CD4-positive, alpha-beta T cell treated with Interferon alpha-2 for 1 hour (primary cell): Measurements from ENCODE around the gene TMEM229B.
A peak's percentile ranks its signal among the peaks of the same experiment; 100 is the strongest.

Experiments
- DNase-seq, 2 donors: peaks; one replicate each; pipeline ENCODE4 v3.0.0-alpha.2; 2020 to 2022

Gene TMEM229B

DNA sequence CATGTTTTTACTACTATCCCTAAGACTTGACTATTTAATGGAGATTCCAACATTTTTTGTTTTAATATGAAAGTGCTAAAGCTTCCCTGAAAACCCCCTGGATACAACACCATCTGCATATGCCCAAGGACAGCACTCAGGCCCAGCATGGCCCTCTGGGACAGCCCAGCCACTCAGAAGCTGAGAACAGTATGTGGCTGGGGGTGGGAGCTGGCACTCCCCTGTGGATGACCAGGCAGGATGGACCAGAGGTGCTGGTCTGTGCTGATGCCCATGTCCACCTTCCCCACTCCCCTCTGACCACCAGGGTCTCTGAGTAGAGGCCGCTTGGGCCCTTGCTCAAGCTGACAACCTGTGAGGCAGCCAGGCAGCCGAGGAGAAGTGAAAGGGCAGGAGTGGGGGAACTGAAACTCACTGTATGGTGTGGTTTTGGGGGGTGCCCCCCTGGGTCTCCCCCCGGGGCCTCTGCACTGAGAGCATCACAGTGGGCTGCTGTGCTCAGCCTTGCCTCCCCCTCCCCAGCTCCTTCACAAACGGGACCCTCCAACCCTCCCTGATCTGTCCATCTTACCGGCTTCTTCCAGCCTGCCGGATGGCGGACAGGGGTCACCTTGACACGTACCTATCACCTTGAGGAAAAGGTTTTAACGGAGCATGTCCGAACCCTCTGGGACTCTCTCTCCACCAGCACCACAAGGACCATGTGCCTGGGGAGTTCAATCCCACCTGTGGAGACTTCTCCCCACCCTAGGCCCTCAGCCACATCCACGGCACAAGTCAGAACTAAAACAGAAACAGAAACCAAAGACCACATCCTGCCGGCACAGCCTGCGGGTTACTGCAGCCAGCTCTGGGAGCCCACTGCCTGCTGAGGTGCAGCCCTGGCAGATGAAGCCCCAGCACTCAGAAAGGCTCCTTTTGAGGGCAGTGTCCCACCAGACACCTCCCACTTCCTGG, at the start of gene TMEM229B:
Gene TMEM229B, minus strand, starts transcription at position 785 of the 957 bp plus-strand sequence. CDS start 14,798 bp downstream, outside the sequence.
- DNase-seq, result peak; percentile 78 to 85

DNA sequence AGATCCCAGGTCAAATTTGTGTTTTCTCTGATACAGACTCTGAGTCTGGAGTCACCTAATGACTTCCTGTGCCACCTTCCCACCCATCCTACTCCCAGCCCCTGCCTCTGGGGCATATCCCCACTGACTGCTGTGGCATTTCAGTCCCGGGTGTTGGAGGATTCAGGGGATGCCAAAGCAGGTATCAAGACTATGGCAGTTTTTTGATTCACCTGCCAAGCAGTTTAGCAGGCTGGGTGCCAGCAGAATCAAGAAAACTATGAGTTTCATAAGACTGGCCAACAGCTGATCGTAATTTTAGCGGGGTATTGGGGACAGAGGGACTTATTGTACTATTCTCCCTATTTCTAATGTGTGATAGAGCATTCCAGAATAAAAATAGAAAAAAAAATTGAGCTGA, 49.2 kb upstream of the TMEM229B start:
- no peak for DNase-seq

DNA sequence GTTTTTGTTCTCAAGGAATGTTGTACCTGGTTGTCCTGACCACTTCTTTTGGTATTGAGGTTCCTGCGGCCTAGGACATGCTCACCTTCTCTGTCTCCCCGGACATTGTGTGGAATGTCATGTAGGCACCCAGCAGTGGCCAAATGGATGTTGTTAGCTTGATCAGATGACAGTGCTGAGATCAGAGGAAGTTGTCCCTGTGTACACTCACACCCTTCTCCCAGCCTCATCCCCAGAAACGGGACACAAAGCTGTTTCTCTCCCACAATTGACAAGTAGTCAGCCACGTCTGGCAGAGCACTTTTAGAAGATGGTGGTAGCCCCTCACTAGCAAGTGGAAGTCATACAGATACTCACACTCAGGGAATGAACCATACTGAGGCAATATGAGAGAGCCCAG, 47.6 kb upstream of the TMEM229B start:
- no peak for DNase-seq

DNA sequence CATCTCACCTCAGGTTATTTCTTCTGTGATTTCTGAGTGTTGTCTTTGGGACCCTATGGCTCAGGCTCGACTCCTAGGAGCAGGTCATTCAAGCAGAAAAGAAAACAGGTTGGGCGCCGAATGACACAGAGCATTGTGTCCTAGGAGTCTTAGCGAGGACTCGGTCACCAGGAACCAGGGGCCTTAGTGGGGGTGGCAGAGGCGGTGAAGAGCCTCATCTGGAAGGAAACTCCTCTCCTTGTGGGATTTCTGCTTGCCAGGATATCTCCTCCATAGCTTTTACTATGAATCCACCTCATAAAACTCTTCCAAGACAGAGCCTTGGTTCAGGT, 45.2 kb upstream of the TMEM229B start:
- no peak for DNase-seq

DNA sequence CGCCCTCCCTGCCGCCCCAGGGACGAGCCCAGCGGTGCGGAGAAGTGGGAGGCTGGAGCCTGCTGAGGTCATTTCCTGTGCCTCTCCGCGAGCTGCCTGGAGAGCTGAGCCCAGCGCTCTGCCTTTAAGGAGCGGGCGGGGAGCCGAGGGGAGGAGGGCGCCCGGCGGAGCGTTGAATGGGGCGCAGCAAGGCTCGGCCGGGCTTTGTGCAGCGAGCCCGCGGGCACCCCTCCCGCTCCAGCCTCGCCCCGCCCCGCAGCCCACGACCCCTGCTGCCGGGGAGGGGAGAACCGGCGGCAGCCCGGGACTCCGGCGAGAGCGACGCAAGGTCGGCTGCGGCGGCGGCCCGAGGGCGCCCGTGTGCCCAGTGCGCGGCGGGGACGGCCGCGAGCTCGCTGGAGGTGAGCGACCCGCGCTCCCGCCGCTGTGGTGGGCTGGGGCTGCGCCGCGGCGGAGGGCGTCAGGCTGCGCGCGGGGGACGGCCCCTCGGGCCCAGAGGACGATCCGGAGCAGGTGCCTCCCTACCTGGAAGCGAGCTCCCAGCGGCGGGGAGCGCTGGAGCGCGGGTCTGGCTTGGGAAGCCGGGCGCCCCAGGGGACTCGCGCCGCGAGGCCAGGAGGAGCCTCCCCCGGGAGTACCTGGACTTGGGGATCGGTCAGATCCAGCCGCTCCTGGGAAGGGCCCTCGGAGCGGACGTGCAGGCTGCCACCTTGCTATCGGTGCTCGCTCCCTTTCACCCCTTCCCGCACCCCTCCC, 44.7 kb upstream of the TMEM229B start, which contains the start of gene PLEKHH1:
Gene PLEKHH1, plus strand, starts transcription at position 293 of the 756 bp plus-strand sequence. CDS start 8,578 bp downstream, outside the sequence.
- peak; percentile 34 to 52 for DNase-seq

DNA sequence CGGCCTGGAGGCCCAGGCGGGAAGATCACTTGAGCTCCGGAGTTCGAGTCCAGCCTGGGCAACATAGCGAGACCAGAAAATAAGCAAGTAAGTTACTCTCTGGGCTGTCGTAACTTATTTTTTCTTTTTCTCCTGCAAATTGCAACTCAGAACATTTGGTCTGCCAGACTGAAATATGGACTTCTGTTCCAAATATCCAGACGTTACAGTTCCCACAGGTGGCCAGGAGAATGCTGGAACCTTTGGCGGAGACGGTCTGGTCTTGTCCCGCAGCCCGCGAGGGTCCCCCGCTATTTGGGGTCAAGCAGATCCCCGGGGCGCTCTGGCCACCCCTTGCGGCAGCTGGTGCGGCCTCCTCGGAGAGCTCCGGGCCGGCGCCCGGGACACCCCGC, 44.1 kb upstream of the TMEM229B start:
- DNase-seq, result no peak

DNA sequence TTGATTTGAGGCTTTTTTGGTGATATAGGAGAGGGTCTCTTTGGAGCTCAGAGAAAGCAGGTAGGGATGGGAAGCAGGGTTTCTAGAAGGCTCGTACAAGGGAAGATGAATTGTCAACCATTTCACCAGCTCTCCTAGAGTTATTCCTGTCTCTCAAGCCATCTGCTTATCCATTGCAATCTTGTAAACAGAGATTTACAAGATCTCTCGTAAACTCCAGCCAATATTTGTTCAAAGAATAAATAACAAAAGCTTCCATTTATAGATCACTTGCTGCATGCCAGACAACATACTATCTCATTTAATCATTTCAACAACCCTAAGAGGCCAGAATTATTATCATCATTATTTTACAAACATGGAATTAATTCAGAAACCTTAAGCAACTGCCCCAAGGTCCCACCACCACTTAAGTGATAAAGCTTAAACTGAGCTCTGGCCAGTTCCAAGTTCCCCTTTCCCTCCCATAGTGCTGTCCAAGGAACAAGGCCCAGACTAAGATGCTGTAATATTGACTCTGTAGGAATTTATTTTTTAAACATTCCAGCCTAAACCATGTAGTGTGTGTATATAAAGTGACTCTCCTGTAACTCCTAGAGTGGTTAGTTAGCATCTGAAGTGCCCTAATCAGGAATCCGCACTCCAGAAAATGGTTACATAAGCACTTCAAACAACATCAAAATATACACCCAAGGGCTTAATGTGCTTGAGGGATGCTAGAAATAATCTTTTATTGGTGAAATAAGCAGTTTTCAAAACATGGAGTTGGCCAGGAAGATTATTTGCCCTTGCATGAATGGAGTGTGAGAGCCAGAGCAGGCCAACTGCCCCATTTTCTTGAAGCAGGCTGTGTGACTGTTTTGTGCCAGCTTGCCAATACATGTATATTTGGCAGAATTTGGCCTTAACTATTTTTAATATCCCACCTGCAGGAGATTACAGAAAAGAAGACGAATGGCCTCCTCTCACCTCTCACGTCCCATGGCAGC, 41.7 kb upstream of the TMEM229B start:
- DNase-seq, result no peak

DNA sequence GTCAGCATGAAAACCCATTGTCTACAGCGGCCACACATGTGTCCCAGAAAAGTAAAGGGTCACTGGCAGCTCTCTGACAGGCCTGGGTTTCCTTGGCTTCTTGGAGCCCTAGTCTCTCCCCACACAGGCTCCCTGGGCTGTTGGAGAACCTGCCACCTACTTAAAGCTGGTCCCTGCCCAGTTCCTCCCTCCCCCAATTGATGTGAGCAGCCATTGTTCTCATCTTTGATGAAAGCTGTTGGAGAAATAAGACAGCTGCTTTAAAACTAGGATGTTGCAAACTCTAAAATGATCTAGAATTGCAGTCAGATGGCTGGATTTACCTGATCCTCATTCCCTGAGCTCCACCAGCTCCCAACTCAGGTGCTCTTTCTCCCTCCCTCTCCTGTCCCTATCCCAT, 39.8 kb upstream of the TMEM229B start:
- no peak for DNase-seq

DNA sequence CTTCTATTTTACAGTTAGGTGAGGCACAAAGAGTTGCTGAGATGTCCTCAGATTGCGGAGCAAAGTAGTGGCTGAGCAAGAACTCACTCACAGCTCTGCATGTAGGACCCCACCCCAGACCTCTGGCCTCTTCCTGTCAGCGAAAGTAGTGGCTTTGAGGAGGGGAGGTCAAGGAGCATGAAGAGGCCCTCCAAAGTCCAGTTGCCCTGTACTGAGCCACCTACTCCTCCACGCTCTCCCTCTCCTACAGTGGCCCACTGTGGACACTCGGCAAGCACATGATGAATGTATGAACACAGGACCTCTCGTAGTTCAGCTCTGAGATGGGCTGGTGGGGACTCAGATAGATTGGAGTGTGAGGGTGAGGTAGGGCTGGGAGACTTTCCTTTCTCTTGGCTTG, 39.2 kb upstream of the TMEM229B start:
- no peak for DNase-seq

DNA sequence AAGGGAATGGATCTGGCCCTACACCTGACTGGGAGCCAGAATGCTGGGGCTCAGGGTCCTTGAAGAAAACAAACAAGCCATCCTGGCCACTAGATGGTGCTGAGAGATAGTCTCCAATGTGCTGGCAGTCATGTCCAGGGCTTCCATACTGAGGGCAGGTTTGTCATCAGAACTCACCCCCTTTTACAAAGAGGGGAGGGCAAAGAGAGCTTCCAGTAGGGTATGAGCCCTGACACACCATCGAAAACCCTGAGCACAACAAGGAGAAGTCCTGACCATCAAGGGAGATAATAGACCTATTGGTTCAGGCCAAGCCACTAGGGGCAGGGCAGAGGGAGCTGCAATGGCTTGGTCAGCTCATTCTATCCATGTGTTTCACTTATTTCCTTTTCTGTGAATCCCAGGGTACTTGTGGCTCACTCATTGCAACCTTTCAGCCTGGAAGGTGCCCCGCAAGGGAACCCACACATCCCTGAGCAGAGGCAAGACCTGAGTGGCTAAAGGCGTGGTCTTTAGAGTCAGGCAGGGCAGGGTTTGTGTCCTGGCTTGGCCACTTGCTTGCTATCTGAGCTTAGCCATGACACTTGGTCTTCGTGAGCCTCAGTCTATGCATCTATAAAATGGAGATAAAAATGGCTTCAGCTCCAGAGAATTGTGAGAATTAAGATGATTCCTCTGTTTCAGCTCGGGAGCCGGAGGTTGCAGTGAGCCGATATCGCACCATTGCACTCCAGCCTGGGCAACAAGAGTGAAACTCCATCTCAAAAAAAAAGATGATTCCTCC, 38.3 kb upstream of the TMEM229B start:
- peak; percentile 36 to 59 for DNase-seq

DNA sequence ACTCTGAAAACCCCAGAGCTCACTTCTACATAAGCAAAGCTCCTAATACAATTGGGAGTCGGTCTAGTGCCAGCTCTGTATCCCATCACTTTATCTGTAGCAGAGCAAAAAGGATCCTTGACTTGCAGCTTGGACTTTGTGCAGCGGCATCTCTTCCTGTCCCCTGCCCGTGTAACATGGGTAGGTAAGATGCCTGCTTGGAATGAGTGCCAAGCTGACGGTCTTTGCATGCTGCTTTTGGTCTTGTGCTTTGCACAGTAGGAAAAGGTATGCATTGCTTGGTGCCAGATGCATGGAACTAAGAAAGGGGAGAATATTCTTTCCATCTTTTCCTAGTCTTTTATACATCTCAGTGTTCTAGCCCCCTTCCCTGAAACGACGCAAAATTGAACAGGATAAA, 37.7 kb upstream of the TMEM229B start:
- DNase-seq, result no peak

DNA sequence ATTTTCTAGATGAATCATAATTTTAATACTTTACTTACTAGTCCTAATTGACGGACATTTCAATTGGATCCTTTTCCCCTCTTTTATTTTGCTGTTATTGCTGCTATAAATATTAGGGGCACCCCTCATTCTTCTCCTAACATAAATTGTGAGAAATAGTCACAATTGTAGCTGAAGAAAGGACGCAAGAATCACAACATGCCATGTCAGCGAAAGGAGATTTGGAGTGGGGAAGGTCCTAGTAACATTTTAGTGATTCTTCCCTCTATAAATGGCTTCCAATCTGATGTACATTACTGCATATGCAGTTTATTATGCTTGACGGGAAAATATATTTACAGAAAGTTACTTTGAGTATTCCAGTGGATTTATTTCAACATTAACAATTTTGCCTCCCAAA, 36.9 kb upstream of the TMEM229B start:
- DNase-seq, result no peak

DNA sequence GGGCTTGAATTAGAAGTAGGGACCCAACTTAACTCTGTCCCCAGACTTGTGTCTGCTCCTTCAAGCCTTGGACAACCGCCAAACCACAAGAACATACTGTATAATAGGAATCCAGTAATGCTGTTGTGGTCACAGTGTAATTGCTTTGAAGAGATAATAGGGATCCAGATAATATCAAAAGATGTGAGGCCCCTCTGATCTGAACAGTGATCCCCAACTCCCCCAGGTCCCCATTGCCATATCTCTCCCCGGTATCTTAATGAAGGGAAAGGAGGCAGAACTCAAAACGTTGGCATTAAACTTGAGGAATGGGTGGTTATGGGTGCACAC, 36.1 kb upstream of the TMEM229B start:
- no peak for DNase-seq

DNA sequence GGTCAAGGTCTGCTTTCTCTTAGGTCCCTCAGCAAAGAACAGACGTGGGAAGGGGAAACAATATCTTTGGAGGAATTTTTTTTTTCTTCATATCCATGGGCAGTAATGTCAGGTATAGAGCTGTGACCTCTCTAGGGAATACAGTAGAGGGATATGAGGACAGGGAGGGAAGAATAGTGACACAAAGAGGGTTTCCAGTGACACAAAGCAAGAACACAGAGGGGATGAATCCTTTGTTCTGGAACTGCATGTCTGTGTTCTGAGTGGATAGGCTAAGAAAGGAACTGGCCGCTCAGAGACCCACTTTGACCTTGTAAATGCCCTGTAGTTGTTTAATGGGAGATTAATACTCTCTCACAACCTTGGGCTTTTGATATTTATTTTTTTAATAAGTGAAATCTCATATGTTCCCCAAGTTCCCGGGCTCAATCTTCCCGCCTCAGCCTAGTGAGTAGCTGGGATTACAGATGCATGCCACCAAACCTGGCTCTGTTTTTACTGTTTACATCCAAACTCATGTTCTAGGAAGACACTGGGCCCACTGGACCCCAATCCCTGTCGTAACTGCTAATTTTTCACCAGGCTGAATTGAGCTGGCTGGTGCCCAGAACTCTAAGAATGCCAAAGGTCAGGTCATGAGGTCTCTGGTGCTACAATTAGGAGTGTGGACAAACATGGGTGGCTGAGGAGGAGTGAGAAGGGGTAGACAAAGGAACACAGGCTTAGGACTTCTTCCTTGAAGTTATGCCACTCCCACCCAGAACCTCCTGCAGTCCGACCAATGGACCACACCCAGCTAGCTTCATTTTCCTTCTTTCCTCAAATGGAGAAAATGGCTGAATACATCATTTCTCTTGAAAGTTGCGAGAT, 35.5 kb upstream of the TMEM229B start:
- no peak for DNase-seq

DNA sequence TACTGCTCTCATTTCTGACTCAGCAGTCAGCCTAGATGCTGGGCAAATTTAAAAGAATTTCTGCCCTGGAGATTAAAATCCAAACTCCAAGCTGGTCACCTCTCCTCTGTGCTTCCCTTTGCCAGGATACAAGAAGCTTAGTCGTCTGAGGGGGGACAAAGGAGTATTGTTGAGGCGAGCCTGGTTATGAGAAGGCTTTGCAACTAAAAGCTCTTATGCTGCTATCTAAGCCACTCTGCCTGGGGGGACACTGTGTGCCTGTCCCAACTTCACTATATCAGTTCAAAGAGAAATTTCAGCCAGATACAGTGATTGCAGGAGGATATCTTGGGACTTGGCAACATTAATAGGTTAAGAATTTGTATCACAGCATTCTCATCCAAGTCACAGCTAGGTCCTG, 33.7 kb upstream of the TMEM229B start:
- no peak for DNase-seq

DNA sequence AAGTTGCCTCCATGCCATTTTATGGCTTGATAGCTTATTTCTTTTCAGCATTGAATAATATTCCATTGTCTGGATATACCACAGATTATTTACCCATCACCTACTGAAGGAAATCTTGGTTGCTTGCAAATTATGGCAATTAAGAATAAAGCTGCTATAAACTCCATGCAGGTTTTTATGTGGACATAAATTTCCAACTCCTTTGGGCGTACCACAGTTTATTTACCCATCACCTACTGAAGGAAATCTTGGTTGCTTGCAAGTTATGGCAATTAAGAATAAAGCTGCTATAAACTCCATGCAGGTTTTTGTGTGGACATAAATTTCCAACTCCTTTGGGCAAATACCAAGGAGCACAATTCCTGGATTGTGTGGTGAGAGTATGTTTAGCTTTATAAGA, 32.0 kb upstream of the TMEM229B start:
- DNase-seq, result no peak

DNA sequence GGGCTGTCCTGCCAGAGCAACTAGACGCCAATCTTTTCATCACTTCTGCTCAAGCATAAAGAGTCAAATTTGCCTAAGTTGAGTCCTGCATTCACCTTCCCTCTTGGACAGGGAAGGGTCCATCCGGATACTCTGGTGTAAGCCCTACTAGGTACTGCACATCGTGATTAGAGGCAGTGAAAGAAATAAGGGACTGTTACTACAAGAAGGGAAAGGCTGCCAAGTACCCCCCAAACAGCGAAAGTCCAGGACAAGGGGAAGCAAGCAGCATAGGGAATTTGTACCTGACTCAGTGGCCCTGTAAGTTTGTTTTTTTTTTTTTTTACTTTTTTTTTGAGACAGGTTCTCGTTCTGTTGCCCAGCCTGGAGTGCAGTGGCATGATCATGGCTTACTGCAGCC, 30.9 kb upstream of the TMEM229B start:
- no peak for DNase-seq

DNA sequence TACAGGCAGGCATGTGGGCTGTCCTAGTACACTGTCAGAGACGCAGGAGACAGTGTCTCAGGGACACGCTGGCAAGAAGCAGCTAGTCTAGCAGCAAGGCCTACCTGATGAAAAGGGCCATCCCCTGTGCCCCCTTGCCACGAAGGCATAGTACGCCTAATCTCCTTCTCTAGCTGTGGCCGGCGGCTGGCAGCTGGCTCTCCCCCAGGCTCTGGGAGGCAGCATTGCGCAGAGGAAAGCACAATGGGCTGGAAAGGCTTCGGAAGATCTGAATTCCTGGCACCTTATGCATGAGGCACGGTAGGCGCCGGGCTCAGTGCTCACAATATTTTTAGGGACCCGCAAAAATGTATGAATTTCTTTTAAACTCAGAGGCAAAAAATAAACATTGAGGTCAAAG, 28.6 kb upstream of the TMEM229B start:
- no peak for DNase-seq

DNA sequence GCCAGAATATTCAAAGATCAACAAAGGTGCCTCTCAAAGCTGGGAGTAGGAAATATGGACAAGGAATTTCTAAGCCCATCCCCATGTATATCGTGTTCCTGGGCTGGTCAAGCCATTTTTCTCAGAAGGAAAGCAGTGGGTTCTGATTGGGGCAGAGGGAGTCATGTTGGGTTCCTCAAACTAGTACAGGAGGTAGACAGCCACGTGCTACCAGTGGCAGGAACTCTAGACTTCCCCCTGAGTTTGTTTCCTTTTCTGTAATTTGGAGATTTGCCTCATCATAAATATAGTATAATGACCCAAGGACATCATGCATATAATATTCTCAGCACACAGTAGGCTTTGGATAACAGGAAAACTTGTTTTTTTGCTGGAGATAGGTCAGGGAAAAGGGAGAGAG, 28.2 kb upstream of the TMEM229B start:
- DNase-seq, result no peak

DNA sequence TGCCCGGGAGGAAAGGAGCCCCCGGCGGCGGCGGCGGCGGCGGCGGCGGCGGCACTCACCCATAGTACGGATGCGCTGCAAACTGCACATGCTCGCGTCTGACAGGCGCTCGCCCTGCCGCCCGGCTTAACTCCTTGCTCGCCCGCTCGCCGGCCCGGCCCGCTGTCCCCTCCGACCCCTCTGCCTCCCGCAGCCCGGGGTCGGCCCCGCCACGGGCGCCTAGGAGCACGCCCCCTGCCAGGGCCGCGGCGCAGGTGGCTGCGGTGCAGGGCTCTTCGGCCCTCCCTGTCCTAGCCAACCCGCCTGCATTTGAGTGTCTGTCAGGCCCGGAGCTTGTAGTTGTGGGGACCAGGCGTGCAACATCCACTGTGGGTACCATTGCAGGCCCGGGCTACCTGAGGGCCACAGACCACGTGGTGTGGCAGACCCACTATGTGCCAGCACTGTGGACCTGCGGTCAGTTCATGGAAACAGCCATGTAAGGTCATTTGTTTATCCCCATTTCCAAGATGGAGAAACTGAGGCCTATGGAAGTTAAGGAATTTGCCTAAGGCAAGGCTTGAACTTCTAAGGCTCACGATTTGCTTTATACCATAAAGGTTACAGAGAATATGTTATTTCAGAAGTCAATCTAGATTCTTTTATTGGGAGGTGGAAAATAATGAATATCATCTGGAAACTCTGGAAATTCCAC, 27.0 kb upstream of the TMEM229B start:
- DNase-seq, result no peak
